ENCODE data around the gene PTTG1.
A peak's percentile ranks its signal among the peaks of the same experiment; 100 is the strongest.

PTTG1 gene

GRCh38 chr5:160456480-160457177, 35.0 kb downstream of the PTTG1 start:
- Mint-ChIP-seq H3K36me3 (no peaks in the 10 kb centered on the region), H3K27me3 (no peaks in the 10 kb centered on the region), H3K9me3 (ENCODE audit: low read depth) (no peaks in the 10 kb centered on the region), H3K27ac (no peak overlapping the region), H3K4me1 (ENCODE audit: low read depth) (peaks cover 14% of the 10 kb centered on the region), H3K4me3 (no peak overlapping the region)

- H3K4me3 Mint-ChIP-seq = no peak overlapping the region
- H3K27me3 Mint-ChIP-seq = no peaks in the 10 kb centered on the region
- no peak overlapping the region for H3K27ac Mint-ChIP-seq
- peaks cover 15% of the 10 kb centered on the region for H3K4me1 Mint-ChIP-seq (ENCODE audit: low read depth)
- H3K9me3 Mint-ChIP-seq (ENCODE audit: low read depth) = no peaks in the 10 kb centered on the region
- no peaks in the 10 kb centered on the region for H3K36me3 Mint-ChIP-seq
Observed at GRCh38 chr5:160457252-160457651, 35.6 kb downstream of the PTTG1 start.

- Mint-ChIP-seq H3K27me3 (no peaks in the 10 kb centered on the region), H3K9me3 (ENCODE audit: low read depth) (no peaks in the 10 kb centered on the region), H3K36me3 (no peaks in the 10 kb centered on the region), H3K27ac (peak overlapping the region; percentile 75), H3K4me1 (ENCODE audit: low read depth) (peaks cover 25% of the 10 kb centered on the region), H3K4me3 (peak overlapping the region; percentile 27)
Observed at GRCh38 chr5:160458806-160459800, 37.4 kb downstream of the PTTG1 start.

- H3K27me3 Mint-ChIP-seq = no peaks in the 10 kb centered on the region
- H3K36me3 Mint-ChIP-seq = no peaks in the 10 kb centered on the region
- H3K4me1 Mint-ChIP-seq (ENCODE audit: low read depth) = peaks cover 37% of the 10 kb centered on the region
- H3K9me3 Mint-ChIP-seq (ENCODE audit: low read depth) = no peaks in the 10 kb centered on the region
- peak overlapping the region; percentile 28 for H3K27ac Mint-ChIP-seq
- H3K4me3 Mint-ChIP-seq = no peak overlapping the region
Observed at GRCh38 chr5:160460377-160461049, 38.9 kb downstream of the PTTG1 start.

GRCh38 chr5:160461378-160461777, 39.7 kb downstream of the PTTG1 start:
- no peaks in the 10 kb centered on the region for H3K27me3 Mint-ChIP-seq
- no peaks in the 10 kb centered on the region for H3K9me3 Mint-ChIP-seq (ENCODE audit: low read depth)
- peaks cover 42% of the 10 kb centered on the region for H3K4me1 Mint-ChIP-seq (ENCODE audit: low read depth)
- H3K27ac Mint-ChIP-seq = no peak overlapping the region
- H3K36me3 Mint-ChIP-seq = no peaks in the 10 kb centered on the region
- H3K4me3 Mint-ChIP-seq = no peak overlapping the region

- H3K9me3 Mint-ChIP-seq (ENCODE audit: low read depth) = no peaks in the 10 kb centered on the region
- H3K4me1 Mint-ChIP-seq (ENCODE audit: low read depth) = peaks cover 49% of the 10 kb centered on the region
- peak overlapping the region; percentile 46 for H3K27ac Mint-ChIP-seq
- no peaks in the 10 kb centered on the region for H3K27me3 Mint-ChIP-seq
- no peaks in the 10 kb centered on the region for H3K36me3 Mint-ChIP-seq
- no peak overlapping the region for H3K4me3 Mint-ChIP-seq
Observed at GRCh38 chr5:160462167-160462566, 40.5 kb downstream of the PTTG1 start.

- no peaks in the 10 kb centered on the region for H3K27me3 Mint-ChIP-seq
- no peaks in the 10 kb centered on the region for H3K9me3 Mint-ChIP-seq (ENCODE audit: low read depth)
- H3K27ac Mint-ChIP-seq = peak overlapping the region; percentile 100
- H3K4me3 Mint-ChIP-seq = no peak overlapping the region
- H3K36me3 Mint-ChIP-seq = no peaks in the 10 kb centered on the region
- peaks cover 56% of the 10 kb centered on the region for H3K4me1 Mint-ChIP-seq (ENCODE audit: low read depth)
Observed at GRCh38 chr5:160463227-160463626, 41.6 kb downstream of the PTTG1 start.

- H3K27me3 Mint-ChIP-seq = no peaks in the 10 kb centered on the region
- H3K9me3 Mint-ChIP-seq (ENCODE audit: low read depth) = no peaks in the 10 kb centered on the region
- H3K36me3 Mint-ChIP-seq = no peaks in the 10 kb centered on the region
- peak overlapping the region; percentile 78 for H3K4me3 Mint-ChIP-seq
- H3K4me1 Mint-ChIP-seq (ENCODE audit: low read depth) = peaks cover 59% of the 10 kb centered on the region
- H3K27ac Mint-ChIP-seq = peak overlapping the region; percentile 100
Observed at GRCh38 chr5:160463740-160464465, 42.2 kb downstream of the PTTG1 start.

- peaks cover 55% of the 10 kb centered on the region for H3K4me1 Mint-ChIP-seq (ENCODE audit: low read depth)
- H3K4me3 Mint-ChIP-seq = peak overlapping the region; percentile 78
- H3K27ac Mint-ChIP-seq = peak overlapping the region; percentile 100
- no peaks in the 10 kb centered on the region for H3K27me3 Mint-ChIP-seq
- H3K9me3 Mint-ChIP-seq (ENCODE audit: low read depth) = no peaks in the 10 kb centered on the region
- no peaks in the 10 kb centered on the region for H3K36me3 Mint-ChIP-seq
Observed at GRCh38 chr5:160464466-160464797, 42.8 kb downstream of the PTTG1 start.

- Mint-ChIP-seq H3K4me3 (no peak overlapping the region), H3K36me3 (peaks cover 6% of the 10 kb centered on the region), H3K4me1 (ENCODE audit: low read depth) (peaks cover 68% of the 10 kb centered on the region), H3K27ac (peak overlapping the region; percentile 100), H3K27me3 (no peaks in the 10 kb centered on the region), H3K9me3 (ENCODE audit: low read depth) (no peaks in the 10 kb centered on the region)
Observed at GRCh38 chr5:160466116-160466515, 44.5 kb downstream of the PTTG1 start.

GRCh38 chr5:160466889-160467554, 45.4 kb downstream of the PTTG1 start:
- Mint-ChIP-seq H3K36me3 (peaks cover 6% of the 10 kb centered on the region), H3K9me3 (ENCODE audit: low read depth) (no peaks in the 10 kb centered on the region), H3K27ac (peak overlapping the region; percentile 100), H3K4me1 (ENCODE audit: low read depth) (peaks cover 76% of the 10 kb centered on the region), H3K4me3 (peak overlapping the region; percentile 100), H3K27me3 (no peaks in the 10 kb centered on the region)

- H3K36me3 Mint-ChIP-seq = peaks cover 6% of the 10 kb centered on the region
- peak overlapping the region; percentile 100 for H3K27ac Mint-ChIP-seq
- peaks cover 76% of the 10 kb centered on the region for H3K4me1 Mint-ChIP-seq (ENCODE audit: low read depth)
- no peaks in the 10 kb centered on the region for H3K27me3 Mint-ChIP-seq
- H3K9me3 Mint-ChIP-seq (ENCODE audit: low read depth) = no peaks in the 10 kb centered on the region
- H3K4me3 Mint-ChIP-seq = peak overlapping the region; percentile 100
Observed at GRCh38 chr5:160467555-160468362, 46.1 kb downstream of the PTTG1 start.

GRCh38 chr5:160468363-160468975, 46.8 kb downstream of the PTTG1 start:
- Mint-ChIP-seq H3K4me1 (ENCODE audit: low read depth) (peaks cover 81% of the 10 kb centered on the region), H3K4me3 (peak overlapping the region; percentile 100)

More at GRCh38 chr5:160468363-160468975, 46.8 kb downstream of the PTTG1 start:
- Mint-ChIP-seq H3K9me3 (ENCODE audit: low read depth) (no peaks in the 10 kb centered on the region), H3K27ac (peak overlapping the region; percentile 100), H3K36me3 (peaks cover 8% of the 10 kb centered on the region), H3K27me3 (no peaks in the 10 kb centered on the region)

Data from activated naive CD8-positive, alpha-beta T cell (primary cell).